Measurements from ENCODE around the gene ZNF672.

GRCh38 chr1:248849637-248850036 lies 11.6 kb downstream of the ZNF672 start:
- TF ChIP-seq EZH2 (IDR thresholded peaks at IDR 0.05; ENCODE audit: insufficient read depth, poor library complexity, severe bottlenecking) (no peak), EZH2phosphoT487 (IDR thresholded peaks at IDR 0.05; ENCODE audit: insufficient read depth, low read depth) (no peak)

Data from GM23248 (cell line).